GM19438 (cell line): ENCODE measurements around the gene DPEP3.

ENCODE experiments used
- ATAC-seq: cut with Tn5 transposase; IDR thresholded peaks from one replicate; pipeline ENCODE4 v1.9.1; 2021; ENCODE audit warnings: low read depth; ENCODE audit not compliant: unreplicated experiment

Gene DPEP3

DNA sequence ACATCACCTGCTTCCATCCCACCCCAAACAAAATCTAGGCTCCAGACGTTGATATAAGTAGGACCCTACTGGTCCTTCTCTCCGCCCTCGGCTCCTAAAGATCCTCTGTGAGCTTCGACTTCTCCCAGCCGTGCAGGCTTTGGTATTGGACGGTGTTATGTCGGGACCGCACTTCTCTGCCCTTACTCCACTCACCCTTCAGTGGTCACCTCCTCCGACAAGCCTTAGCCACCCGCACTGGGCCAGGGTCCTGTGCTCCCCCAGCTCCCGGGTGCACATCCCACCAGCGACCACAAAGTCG is 45.2 kb downstream of the DPEP3 start:
- no peak for ATAC-seq

DNA sequence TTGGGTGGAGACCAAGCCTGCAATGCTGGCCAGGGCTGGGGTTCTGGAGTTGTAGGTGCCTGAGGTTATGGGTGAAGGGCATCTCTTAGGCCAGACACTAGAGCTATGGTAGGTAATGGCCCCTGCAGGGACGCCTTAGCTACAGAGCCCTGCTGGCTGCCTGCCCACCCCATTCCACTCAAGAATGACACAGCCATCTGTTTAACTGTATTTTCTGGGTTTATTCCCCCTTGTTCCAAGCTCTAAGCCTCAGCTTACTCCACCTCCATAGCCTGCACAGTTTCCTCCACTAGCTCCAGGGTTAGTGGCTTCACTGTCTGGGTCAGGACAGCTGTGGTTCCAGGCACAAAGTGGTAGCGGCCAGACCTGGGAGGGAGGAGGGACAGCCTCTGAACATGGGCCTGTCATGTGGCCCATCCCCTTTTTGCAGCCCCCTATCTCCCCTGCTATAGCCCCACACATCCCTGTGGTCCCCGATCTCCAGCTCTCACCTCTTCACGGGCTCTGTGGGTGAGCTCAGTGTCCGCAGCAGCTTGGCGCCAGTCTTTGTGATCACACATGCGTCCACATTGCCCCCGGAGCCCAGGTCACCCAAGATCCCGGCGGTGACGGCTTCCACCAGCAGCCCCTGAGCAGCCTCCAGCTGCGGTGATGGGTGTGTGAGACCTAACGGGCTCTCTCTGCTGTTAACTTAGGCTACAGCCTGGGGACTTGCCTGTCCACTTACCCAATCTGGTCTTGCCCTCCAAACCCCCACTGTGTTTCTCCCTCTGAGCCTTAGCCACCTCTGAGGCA is 45.8 kb downstream of the DPEP3 start:
- no peak for ATAC-seq

DNA sequence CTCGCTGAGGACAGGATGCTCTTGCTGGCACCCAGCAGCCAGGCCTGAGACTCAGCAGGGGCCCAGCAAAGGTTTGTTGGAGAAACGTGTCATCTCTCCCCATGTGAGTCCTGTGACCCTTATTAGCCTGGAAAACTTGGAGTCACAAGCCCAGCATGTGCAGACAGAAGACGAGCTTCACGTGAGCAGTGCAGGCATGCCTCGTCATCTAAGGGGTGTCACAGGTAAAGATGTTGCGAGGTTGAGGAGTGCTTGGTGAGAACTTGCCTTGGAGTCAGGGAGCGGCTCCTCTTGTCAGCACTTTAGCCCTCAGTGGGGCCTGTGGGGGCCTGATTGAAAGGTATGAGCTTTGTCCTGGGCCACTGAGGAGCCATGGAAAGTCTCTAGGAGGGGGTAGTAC is 46.5 kb downstream of the DPEP3 start:
- ATAC-seq, result no peak

DNA sequence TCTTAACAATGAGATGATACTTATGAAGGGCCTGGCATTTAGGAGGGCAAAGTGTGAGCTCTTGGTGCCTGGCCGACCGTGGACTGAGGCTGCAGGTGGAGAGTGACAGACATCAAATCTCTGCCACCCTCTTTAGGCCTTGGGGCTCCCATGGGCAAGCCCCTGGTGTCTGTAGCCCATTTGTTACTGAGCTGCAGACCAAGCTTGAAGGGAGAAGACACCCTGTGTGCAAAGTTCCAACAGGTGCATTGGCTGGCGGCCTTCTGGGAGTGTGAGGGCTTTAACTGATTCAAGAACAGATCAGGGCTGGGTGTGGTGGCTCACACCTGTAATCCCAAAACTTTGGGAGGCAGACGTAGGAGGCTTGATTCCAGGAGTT is 47.8 kb downstream of the DPEP3 start:
- no peak for ATAC-seq

DNA sequence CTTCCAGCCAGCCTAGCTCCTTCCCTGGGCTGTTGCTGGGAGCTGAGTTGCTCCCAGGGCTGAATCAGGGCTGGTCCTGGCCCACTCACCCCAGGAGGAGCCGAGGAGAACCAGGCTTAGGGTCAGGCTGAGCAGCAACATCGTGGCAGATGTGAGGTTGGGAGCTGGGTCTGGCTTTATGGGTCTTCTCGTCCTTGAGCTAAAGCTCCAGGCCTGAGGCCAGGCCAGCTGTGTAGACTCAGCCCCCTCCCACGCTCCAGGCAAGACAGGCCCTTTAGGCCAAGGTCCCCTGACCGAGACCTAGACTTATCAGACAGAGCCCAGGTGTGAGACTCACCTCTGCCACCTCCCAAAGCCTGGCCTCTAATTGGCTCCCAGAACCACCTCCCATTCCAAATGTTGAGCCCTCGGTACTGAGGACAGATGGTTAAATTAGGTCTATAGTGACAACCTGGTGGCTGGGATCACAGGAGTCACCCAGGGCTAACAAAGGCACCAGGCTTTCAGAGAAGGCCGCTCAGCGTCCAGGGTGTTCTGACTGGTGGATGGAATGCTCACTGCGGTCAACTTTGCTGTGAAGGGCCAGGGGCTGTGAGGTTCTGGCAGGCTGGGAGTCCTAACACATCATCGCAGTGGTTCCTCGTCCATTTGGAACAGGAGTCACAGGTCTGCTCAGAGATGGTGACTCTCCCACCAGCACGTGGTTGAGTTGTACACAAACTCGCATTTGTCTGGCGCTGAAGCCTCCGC is 48.4 kb downstream of the DPEP3 start, which contains the start of gene CTRL:
Gene CTRL (minus strand): TSS at position 151 of the 750 bp plus-strand sequence. CDS start 10 bp downstream, at position 141.
- ATAC-seq, result no peak

DNA sequence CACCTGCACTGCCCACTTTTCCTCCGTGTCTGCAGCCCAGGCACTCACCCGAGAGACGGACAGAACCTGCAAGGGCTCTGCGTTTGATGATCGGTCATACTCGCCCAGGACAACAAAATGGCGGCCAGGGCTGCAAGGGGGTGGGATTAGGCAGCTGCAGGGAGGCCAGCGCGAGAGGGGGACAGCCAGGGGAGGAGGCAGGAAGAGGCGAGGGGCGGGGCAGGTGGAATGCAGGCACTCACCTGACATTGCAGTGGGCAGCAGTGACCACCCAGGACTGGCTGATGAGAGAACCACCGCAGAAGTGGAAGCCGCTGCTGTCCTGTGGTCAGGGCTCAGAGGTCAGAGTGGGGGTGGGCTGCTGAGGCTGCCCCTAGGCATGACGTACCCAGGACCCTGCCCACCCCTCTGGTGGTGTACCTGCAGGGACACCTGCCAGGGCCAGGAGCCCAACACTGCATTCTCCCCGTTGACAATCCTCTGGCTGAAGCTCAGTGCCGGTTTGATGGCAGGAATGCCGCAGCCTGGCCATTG is 49.6 kb downstream of the DPEP3 start:
- ATAC-seq, result no peak

DNA sequence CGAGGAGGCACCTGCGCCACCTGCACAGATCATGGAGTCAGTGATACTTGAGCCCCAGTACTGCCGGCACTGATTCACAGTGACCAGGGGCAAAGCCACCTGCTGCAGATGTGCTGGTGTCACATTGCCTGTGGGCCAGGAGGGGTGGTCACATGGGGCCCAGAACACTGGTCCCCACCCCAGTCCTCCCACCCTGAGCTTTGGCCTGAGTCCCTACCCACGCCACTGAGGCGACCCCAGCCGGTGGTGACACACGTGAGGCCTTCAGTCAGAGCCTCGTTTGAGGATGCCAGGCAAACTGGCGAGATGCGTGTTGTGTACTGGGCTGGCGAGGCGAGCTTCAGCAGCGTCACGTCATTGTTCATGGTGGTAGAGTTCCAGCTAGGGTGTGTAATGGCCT is 50.1 kb downstream of the DPEP3 start:
- no peak for ATAC-seq

DNA sequence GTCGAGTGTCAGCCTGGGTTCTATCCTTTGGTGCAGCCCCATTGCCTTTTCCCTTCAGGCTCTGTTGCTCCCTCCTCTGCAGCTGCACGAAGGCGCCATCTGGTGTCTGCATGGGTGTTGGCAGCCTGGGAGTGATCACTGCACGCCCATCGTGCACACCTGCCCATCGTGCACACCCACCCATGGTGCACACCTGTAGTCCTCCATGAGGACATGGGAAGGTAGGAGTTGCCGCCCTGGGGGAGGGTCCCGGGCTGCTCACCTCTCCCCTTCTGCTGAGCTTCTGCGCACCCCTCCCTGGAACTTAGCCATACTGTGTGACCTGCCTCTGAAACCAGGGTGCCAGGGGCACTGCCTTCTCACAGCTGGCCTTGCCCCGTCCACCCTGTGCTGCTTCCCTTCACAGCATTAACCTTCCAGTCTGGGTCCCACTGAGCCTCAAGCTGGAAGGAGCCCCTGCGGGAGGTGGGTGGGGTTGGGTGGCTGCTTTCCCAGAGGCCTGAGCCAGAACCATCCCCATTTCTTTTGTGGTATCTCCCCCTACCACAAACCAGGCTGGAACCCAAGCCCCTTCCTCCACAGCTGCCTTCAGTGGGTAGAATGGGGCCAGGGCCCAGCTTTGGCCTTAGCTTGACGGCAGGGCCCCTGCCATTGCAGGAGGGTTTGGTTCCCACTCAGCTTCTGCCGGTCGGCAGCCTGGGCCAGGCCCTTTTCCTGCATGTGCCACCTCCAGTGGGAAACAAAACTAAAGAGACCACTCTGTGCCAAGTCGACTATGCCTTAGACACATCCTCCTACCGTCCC is 51.5 kb downstream of the DPEP3 start:
- no peak for ATAC-seq

DNA sequence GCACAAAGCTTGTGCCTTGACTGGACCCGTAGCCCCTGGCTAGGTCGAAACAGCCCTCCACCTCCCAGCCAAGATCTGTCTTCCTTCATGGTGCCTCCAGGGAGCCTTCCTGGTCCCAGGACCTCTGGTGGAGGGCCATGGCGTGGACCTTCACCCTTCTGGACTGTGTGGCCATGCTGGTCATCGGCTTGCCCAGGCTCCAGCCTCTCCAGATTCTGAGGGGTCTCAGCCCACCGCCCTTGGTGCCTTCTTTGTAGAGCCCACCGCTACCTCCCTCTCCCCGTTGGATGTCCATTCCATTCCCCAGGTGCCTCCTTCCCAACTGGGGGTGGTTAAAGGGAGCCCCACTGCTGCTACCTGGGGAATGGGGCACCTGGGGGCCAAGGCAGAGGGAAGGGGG is 52.2 kb downstream of the DPEP3 start:
- ATAC-seq, result no peak

DNA sequence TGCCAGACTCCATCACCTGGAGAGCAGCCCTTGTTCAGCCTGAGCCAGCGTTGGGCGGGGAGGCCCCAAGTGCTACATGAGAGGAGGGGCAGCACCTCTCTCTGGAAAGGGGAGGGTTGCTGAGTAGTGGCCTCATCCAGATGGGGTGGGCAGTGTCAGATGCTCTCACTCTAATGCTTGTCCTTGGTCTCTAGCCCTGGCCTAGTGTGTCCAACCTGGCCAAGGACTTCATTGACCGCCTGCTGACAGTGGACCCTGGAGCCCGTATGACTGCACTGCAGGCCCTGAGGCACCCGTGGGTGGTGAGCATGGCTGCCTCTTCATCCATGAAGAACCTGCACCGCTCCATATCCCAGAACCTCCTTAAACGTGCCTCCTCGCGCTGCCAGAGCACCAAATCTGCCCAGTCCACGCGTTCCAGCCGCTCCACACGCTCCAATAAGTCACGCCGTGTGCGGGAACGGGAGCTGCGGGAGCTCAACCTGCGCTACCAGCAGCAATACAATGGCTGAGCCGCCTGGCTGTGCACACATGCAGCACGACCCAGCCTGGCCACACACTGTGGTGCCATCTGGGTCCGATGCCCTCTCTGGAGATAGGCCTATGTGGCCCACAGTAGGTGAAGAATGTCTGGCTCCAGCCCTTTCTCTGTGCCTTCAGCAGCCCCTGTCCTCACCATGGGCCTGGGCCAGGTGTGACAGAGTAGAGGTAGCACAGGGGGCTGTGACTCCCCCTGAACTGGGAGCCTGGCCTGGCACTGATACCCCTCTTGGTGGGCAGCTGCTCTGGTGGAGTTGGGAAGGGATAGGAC is 53.0 kb downstream of the DPEP3 start:
- ATAC-seq, result no peak

DNA sequence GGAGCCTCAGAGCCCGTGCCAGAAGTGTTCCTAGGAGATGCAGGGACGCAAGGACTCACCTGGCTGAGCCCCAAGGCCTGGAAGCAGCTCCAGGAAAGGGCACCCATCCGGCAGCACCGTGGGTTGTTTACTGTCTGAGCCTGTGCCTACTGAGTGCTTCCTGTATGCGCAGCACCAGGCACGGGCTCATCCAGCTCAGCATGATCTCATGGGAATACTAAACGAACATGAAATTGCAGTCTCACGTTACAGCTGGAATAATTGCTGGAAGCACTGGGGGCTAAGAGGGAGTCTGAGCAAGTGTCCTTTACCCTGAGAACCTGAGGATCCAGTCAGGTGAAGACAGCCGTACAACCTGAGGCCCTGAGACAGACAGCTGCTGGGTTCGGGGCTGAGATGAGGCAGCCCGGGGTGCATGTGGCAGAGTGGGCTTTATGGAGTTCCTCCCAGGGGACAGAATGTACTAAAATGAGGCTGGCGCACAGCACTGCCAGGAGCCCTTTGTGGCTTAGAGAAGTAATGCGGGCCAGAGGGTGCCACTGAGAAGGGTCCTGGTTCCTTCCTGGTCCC is 54.0 kb downstream of the DPEP3 start:
- ATAC-seq, result no peak
